ENCODE measurements around the gene PDCL2. TPM values are rescaled to one million over a fixed set of nuclear protein-coding genes. Genes with fewer than 3 reads are reported as not detected.

Gene PDCL2
- total and polyA plus RNA-seq, 2 of the 13 experiments (the other 11 are each of a cell fraction or from before 2014, with no cell fraction given) = not detected

- H4K20me1 ChIP-seq (ENCODE audit: insufficient read depth, low read length) = no peaks in the 10 kb centered on the region
- H2AFZ ChIP-seq (ENCODE audit: low read length) = no peak overlapping the region
- no peak overlapping the region for H3K9ac ChIP-seq (ENCODE audit: insufficient read depth, low read depth, low read length)
- WGBS (ENCODE audit: low lambda C conversion rate) = over 99% methylated on average over 4 of the region's 4 CpGs
- no peak overlapping the region for H3K4me3 ChIP-seq (replicated peaks in 1 of 3; ENCODE audit: insufficient read depth in 1 of 3, low read depth in 2 of 3, low read length in 3 of 3)
- H3K36me3 ChIP-seq (replicated peaks in 1 of 2; ENCODE audit: control insufficient read depth in 1 of 2, insufficient read depth in 2 of 2, low read length in 2 of 2) = no peaks in the 10 kb centered on the region
- ChIA-PET CTCF (ENCODE audit: low intra/inter-chr PET ratio, low total read pairs) (no interaction called here), POLR2A (no interaction called here)
- no peaks in the 10 kb centered on the region for H3K4me1 ChIP-seq (ENCODE audit: insufficient read depth, low read length)
- H3K9me3 ChIP-seq (ENCODE audit: low read length) = 0 out of 2 replicates have a peak, but pooled peaks cover 6% of the 10 kb centered on the region
- DNase-seq (ENCODE audit: low spot score) (no peak), FAIRE-seq (no peak), ATAC-seq (no peak)
- H3K27me3 ChIP-seq (ENCODE audit: control insufficient read depth in 1 of 2, insufficient read depth in 2 of 2, low read length in 2 of 2) = no peaks in the 10 kb centered on the region
- no peak for TF ChIP-seq NR2F1 (CRISPR knock-in tag; IDR thresholded peaks at IDR 0.05)
- peak; percentile 60; the same call in 1 of the 2 replicates for TF ChIP-seq ZFP1 (CRISPR knock-in tag; IDR thresholded peaks at IDR 0.05)
- no peak overlapping the region for H3K4me2 ChIP-seq (ENCODE audit: low read depth, low read length)
- H3K27ac ChIP-seq (ENCODE audit: extremely low read length, insufficient read depth, low read length) = no peak overlapping the region
- intact Hi-C loops (cut with micrococcal nuclease; ENCODE audit: unreplicated experiment) (no loop called here), in situ Hi-C loops (cut with HindIII; ENCODE audit: extremely low pct_ligation_motif_present, low pct_unique_long_range_greater_than_20kb) (no loop called here)
- H3K79me2 ChIP-seq (ENCODE audit: insufficient read depth, low read length) = peaks cover 44% of the 10 kb centered on the region
- BruUV-seq (replicated peaks) = no TSS peak
These were observed 61.9 kb downstream of the PDCL2 start for GRCh38 chr4:55530167-55530566.

- Histone ChIP-seq H2AFZ (ENCODE audit: low read length) (no peak overlapping the region), H3K4me2 (ENCODE audit: low read depth, low read length) (no peak overlapping the region), H3K27ac (ENCODE audit: extremely low read length, insufficient read depth, low read length) (no peak overlapping the region), H3K79me2 (ENCODE audit: insufficient read depth, low read length) (peaks cover 44% of the 10 kb centered on the region), H3K27me3 (ENCODE audit: control insufficient read depth in 1 of 2, insufficient read depth in 2 of 2, low read length in 2 of 2) (no peaks in the 10 kb centered on the region), H4K20me1 (ENCODE audit: insufficient read depth, low read length) (no peaks in the 10 kb centered on the region), H3K36me3 (replicated peaks in 1 of 2; ENCODE audit: control insufficient read depth in 1 of 2, insufficient read depth in 2 of 2, low read length in 2 of 2) (no peaks in the 10 kb centered on the region), H3K4me3 (replicated peaks in 1 of 3; ENCODE audit: insufficient read depth in 1 of 3, low read depth in 2 of 3, low read length in 3 of 3) (no peak overlapping the region), H3K9me3 (ENCODE audit: low read length) (0 out of 2 replicates have a peak, but pooled peaks cover 6% of the 10 kb centered on the region), H3K9ac (ENCODE audit: insufficient read depth, low read depth, low read length) (no peak overlapping the region), H3K4me1 (ENCODE audit: insufficient read depth, low read length) (no peaks in the 10 kb centered on the region)
- DNase-seq (ENCODE audit: low spot score) = no peak
- no peak for ATAC-seq
- FAIRE-seq = no peak
- CTCF ChIA-PET (ENCODE audit: low intra/inter-chr PET ratio, low total read pairs) = no interaction called here
- WGBS (ENCODE audit: low lambda C conversion rate) = 96% methylated on average over 3 of the region's 3 CpGs
- intact Hi-C loops (cut with micrococcal nuclease; ENCODE audit: unreplicated experiment) (no loop called here), in situ Hi-C loops (cut with HindIII; ENCODE audit: extremely low pct_ligation_motif_present, low pct_unique_long_range_greater_than_20kb) (no loop called here)
- TF ChIP-seq SMARCC2 (IDR thresholded peaks at IDR 0.05) (no peak), TAF15 (IDR thresholded peaks at IDR 0.05; ENCODE audit: low read depth, low read length, poor library complexity, severe bottlenecking) (no peak), BCLAF1 (IDR thresholded peaks at IDR 0.05) (no peak), ZNF264 (CRISPR knock-in tag; IDR thresholded peaks at IDR 0.05) (no peak), SKI (IDR thresholded peaks at IDR 0.05; ENCODE audit: partially characterized antibody) (no peak)
- BruUV-seq (replicated peaks) = no TSS peak
- POLR2A ChIA-PET = no interaction called here
These were observed 63.6 kb downstream of the PDCL2 start for GRCh38 chr4:55528491-55528890.
